HG03097 (cell line): Measurements from ENCODE around the gene TBC1D19.
"Not testable (repeated sequence)": the region's sequence is repeated elsewhere in the genome, so short reads cannot be mapped to it uniquely, and the experiment has no call there.

Experiments
- ATAC-seq: cut with Tn5 transposase; IDR thresholded peaks from one replicate; pipeline ENCODE4 v1.9.1; 2021; ENCODE audit not compliant: unreplicated experiment, low FRiP score

The TBC1D19 gene

GRCh38 chr4:26583865-26584652, at the start of gene TBC1D19:
TBC1D19 (plus strand) TSS chr4:26584084; CDS start chr4:26584194, 110 bp downstream.
- peak; percentile 100 for ATAC-seq

- ATAC-seq: no peak
Observed at GRCh38 chr4:26542991-26543390, 40.9 kb upstream of the TBC1D19 start.

- ATAC-seq: no peak
Observed at GRCh38 chr4:26544421-26544820, 39.5 kb upstream of the TBC1D19 start.

GRCh38 chr4:26548379-26548778, 35.5 kb upstream of the TBC1D19 start:
- ATAC-seq: not testable (repeated sequence)

GRCh38 chr4:26557164-26557563, 26.7 kb upstream of the TBC1D19 start:
- no peak for ATAC-seq

- no peak for ATAC-seq
Observed at GRCh38 chr4:26558166-26558895, 25.6 kb upstream of the TBC1D19 start.

- ATAC-seq: no peak
Observed at GRCh38 chr4:26566133-26566532, 17.8 kb upstream of the TBC1D19 start.

- no peak for ATAC-seq
Observed at GRCh38 chr4:26568446-26568994, 15.4 kb upstream of the TBC1D19 start.

- no peak for ATAC-seq
Observed at GRCh38 chr4:26570596-26570995, 13.3 kb upstream of the TBC1D19 start.

- ATAC-seq: no peak
Observed at GRCh38 chr4:26573389-26573794, 10.5 kb upstream of the TBC1D19 start.

GRCh38 chr4:26574563-26574962, 9.3 kb upstream of the TBC1D19 start:
- no peak for ATAC-seq

- ATAC-seq: no peak
Observed at GRCh38 chr4:26576231-26576739, 7.6 kb upstream of the TBC1D19 start.

- ATAC-seq: no peak
Observed at GRCh38 chr4:26577066-26577465, 6.8 kb upstream of the TBC1D19 start.

- ATAC-seq: no peak
Observed at GRCh38 chr4:26579169-26579568, 4.7 kb upstream of the TBC1D19 start.

- ATAC-seq: not testable (repeated sequence)
Observed at GRCh38 chr4:26581341-26581740, 2.5 kb upstream of the TBC1D19 start.

GRCh38 chr4:26583538-26583864, 383 bp upstream of the TBC1D19 start:
- ATAC-seq: peak; percentile 41

- no peak for ATAC-seq
Observed at GRCh38 chr4:26584725-26585124, 841 bp downstream of the TBC1D19 start.

GRCh38 chr4:26589705-26590104, 5.8 kb downstream of the TBC1D19 start:
- ATAC-seq: no peak

- no peak for ATAC-seq
Observed at GRCh38 chr4:26590639-26591038, 6.8 kb downstream of the TBC1D19 start.

GRCh38 chr4:26593557-26593956, 9.7 kb downstream of the TBC1D19 start:
- not testable (repeated sequence) for ATAC-seq

- no peak for ATAC-seq
Observed at GRCh38 chr4:26594371-26594770, 10.5 kb downstream of the TBC1D19 start.
